ENCODE results near the gene TLE3.

Gene TLE3

DNA sequence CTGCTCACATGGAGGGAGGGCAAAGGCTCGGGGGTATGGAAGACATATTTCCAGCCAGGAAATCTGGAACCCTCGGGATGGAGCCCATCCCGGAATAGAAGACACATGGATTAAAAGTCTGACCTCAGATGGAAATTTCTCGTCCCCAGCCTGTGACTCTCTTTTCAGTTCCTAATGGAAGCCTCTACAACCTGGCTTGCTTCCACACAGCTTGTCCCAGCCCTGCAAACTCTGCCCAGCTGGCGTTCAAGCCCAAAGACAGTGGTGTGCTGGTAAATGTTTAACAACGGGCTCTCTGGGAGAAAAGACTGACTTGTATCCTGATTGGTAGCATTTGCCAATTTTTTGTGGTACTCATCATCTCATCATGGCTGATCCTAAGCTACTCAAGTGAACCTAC is 35.6 kb upstream of the TLE3 start:
- Histone ChIP-seq H3K9me3 (ENCODE audit: control insufficient read depth, insufficient read depth, low read length) (no peaks in the 10 kb centered on the region), H3K36me3 (ENCODE audit: insufficient read depth, low read length) (no peaks in the 10 kb centered on the region), H3K4me1 (ENCODE audit: insufficient read depth, low read length) (no peaks in the 10 kb centered on the region), H3K9ac (ENCODE audit: low read depth, low read length) (no peak overlapping the region)

DNA sequence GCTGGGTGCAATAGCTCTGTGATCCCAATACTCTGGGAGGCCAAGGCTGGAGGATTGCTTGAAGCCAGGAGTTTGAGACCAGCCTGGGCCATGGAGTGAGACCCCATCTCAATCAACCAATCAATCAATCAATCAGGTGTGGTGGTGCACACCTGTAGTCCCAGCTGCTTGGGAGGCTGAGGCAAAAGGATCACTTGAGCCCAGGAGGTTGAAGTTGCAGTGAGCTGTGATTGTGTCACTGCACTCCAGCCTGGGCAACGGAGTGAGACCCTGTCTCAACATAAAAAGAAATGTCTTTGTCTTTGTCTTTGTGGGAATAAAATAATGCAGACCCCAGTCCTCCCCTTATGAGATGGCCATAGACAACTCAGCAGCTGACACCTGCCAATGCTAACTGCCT is 34.9 kb upstream of the TLE3 start:
- H3K4me1 ChIP-seq (ENCODE audit: insufficient read depth, low read length), result no peaks in the 10 kb centered on the region
- no peaks in the 10 kb centered on the region for H3K9me3 ChIP-seq (ENCODE audit: control insufficient read depth, insufficient read depth, low read length)
- no peaks in the 10 kb centered on the region for H3K36me3 ChIP-seq (ENCODE audit: insufficient read depth, low read length)
- H3K9ac ChIP-seq (ENCODE audit: low read depth, low read length), result no peak overlapping the region

DNA sequence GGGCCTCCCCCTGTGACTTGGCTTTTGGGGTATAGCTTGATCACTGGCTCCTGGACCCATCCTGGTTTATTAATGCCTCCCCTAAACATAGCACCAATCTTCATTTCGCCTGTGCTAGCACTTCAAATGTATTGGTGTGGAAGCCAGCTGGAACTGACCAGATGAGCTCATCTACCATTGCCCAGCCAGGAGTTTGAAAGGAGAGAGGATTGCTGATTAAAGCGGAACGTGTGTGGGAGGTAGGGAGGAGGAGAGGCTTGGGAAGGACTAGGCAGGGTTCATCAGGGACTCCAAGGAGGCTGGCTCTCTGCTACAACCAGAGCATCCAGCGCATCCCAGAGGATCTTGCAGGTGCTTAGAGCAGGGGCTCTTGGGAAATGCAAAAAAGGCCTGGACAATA is 34.4 kb upstream of the TLE3 start:
- Histone ChIP-seq H3K9ac (ENCODE audit: low read depth, low read length) (no peak overlapping the region), H3K4me1 (ENCODE audit: insufficient read depth, low read length) (no peaks in the 10 kb centered on the region), H3K9me3 (ENCODE audit: control insufficient read depth, insufficient read depth, low read length) (no peaks in the 10 kb centered on the region), H3K36me3 (ENCODE audit: insufficient read depth, low read length) (no peaks in the 10 kb centered on the region)

DNA sequence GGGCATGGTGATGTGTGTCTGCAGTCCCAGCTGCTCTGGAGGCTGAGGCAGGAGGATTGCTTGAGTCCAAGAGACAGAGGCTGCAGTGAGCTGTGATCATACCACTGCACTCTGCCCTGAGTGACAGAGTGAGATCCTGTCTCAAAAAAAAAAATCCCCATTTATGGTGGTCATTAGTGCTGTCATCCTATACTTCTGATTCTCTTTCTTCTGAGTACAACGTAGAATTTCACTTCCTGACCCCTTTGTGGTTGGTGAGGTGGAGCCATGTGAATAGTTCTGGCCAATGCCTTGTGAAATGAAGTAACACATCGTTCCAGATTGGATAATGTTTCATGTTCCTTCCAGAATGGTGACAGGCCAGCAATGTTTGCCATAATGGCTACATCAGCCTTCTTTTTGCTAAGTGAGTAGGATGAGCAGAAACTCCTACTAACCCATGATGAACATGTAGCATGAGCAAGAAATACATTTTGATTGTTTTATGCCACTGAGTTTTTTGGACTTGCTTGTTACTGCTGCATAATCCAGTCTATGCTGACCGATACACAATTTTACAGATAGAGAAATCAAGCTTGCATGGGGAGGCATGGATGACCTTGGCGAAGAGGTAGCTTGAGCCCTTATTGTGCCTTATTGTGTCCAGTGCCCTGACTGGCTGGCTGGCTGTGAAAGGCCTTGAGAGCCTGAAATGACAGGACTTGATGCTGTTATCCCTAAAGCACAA is 30.9 kb upstream of the TLE3 start:
- Histone ChIP-seq H3K9ac (ENCODE audit: low read depth, low read length) (no peak overlapping the region), H3K9me3 (ENCODE audit: control insufficient read depth, insufficient read depth, low read length) (no peaks in the 10 kb centered on the region), H3K36me3 (ENCODE audit: insufficient read depth, low read length) (no peaks in the 10 kb centered on the region), H3K4me1 (ENCODE audit: insufficient read depth, low read length) (no peaks in the 10 kb centered on the region)

DNA sequence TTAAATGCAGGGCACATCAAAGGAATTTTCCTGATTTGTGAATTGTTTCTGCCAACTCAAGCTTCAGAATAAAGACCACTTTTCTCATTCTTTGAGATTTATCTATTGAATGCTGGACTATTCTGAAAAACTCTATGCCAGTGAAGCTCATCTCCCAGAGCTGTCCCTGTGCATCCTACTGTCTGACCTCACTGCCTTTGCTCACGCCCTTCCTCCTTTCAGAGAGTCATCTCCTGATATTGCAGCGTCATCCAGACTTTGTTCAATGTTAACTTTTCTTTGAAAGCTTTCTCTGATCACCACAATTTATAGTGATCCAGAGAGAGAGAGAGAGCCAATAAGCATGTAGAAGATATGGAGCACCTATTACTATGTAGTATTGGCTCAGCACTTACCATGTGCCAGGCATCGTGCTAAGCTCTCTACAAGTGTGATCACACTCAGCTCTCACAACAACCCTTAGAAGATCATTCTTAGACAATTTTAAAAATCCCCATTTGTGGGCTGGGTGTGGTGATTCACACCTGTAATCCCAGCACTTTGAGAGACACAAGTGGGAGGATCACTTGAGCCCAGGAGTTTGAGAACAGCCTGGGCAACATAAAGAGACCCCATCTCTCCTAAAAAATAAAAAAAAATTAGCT is 30.2 kb upstream of the TLE3 start:
- no peaks in the 10 kb centered on the region for H3K4me1 ChIP-seq (ENCODE audit: insufficient read depth, low read length)
- no peak overlapping the region for H3K9ac ChIP-seq (ENCODE audit: low read depth, low read length)
- no peaks in the 10 kb centered on the region for H3K36me3 ChIP-seq (ENCODE audit: insufficient read depth, low read length)
- no peaks in the 10 kb centered on the region for H3K9me3 ChIP-seq (ENCODE audit: control insufficient read depth, insufficient read depth, low read length)

DNA sequence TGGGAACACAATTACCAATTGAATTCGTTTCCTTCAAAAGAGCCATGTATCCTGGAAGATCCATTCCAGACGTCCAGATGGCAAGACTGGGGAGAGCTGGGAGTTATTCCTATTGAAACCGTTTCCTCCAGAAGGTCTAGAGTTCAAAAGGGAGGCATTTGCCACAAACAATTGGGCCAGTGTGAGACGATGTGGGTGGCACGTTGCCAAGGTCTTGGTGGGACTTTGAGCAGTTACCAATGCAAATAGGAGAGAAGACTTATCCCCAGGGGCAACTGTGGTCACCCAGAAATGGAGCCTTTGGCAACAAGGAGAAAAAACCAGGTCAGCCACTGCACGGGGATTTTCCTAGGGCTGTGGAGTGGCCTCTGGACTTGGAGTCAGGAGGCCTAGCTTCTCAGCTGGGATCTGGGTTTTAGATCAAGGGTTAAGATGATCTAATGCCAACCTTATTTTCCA is 29.6 kb upstream of the TLE3 start:
- H3K36me3 ChIP-seq (ENCODE audit: insufficient read depth, low read length), result no peaks in the 10 kb centered on the region
- H3K4me1 ChIP-seq (ENCODE audit: insufficient read depth, low read length), result no peaks in the 10 kb centered on the region

DNA sequence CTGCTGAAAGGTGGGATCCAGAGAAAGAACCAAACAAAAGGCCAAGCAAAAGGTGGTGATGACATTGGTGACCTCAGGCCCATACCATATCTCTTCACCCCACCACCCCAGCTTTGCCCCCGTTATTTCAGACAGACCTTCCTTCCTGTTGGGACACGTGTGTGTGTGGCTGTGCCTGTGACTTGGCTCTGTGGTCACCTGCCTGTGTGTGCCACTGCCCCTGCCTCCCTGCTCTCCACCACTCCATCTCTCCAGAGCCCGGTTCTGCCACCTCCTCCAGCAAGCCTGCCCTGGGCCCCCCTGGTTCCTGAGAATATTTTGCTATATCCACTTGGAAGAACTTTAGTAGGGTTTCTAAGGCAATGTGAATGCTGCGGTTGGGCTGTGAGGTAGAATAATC is 28.6 kb upstream of the TLE3 start:
- H3K9ac ChIP-seq (ENCODE audit: low read depth, low read length), result no peak overlapping the region
- H3K4me1 ChIP-seq (ENCODE audit: insufficient read depth, low read length), result no peaks in the 10 kb centered on the region
- no peaks in the 10 kb centered on the region for H3K9me3 ChIP-seq (ENCODE audit: control insufficient read depth, insufficient read depth, low read length)
- H3K36me3 ChIP-seq (ENCODE audit: insufficient read depth, low read length), result no peaks in the 10 kb centered on the region

More for the DNA sequence above, 29.6 kb upstream of the TLE3 start:
- Histone ChIP-seq H3K9me3 (ENCODE audit: control insufficient read depth, insufficient read depth, low read length) (no peaks in the 10 kb centered on the region), H3K9ac (ENCODE audit: low read depth, low read length) (no peak overlapping the region)

DNA sequence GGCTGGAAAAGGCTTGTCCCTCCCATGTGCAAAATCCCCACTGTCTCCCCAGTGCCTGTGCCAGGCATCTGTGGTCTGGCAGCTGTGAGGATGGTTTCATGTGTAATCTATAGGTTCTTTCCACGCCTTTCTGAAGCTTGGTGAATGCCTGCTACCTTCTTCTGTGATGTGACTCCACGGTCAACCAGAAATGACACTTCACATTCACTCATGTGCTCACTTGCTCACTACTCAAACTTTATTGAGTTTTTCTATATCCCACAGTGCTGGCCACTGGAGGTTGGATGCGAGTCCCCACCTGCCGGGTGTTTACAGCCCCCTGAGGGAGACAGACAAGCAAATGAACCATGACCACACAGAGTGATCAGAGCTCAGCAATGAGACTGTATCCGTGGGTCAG is 27.9 kb upstream of the TLE3 start:
- Histone ChIP-seq H3K9ac (ENCODE audit: low read depth, low read length) (no peak overlapping the region), H3K9me3 (ENCODE audit: control insufficient read depth, insufficient read depth, low read length) (no peaks in the 10 kb centered on the region), H3K4me1 (ENCODE audit: insufficient read depth, low read length) (no peaks in the 10 kb centered on the region; the same call in 1 of the 2 replicates), H3K36me3 (ENCODE audit: insufficient read depth, low read length) (no peaks in the 10 kb centered on the region)

DNA sequence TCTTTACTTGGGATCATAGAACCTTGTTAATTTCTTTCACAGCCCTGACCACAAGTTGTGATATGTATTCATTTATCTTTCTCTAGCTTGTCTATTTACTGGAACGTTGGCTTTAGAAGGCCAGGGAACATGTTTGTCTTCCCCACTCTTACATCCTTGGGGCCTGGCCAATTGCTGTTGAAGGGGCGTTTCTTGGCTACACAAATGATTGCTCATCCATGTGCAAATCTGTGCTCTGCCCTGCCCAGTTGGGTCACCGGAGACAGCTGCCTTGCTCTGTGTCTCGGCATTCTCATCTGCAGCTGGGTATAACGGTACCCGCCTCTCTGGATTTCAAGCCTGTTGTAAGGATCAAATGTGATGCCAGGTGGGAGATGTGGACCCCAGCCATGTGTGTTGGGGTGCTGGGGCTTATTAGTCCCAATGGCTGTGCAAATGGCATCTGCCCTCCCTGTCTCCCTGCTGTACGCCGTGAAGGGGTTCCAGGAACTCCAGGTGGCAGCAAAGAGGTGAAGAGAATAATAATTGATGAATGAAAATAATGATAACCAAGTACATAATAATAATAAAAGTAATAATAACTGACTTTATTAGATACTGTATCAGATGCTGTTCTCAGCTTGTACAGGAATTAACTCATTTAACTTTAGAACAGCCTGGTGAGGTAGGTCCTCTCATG is 24.0 kb upstream of the TLE3 start:
- Histone ChIP-seq H3K9me3 (ENCODE audit: control insufficient read depth, insufficient read depth, low read length) (no peaks in the 10 kb centered on the region), H3K4me1 (ENCODE audit: insufficient read depth, low read length) (no peaks in the 10 kb centered on the region; the same call in 1 of the 2 replicates)

DNA sequence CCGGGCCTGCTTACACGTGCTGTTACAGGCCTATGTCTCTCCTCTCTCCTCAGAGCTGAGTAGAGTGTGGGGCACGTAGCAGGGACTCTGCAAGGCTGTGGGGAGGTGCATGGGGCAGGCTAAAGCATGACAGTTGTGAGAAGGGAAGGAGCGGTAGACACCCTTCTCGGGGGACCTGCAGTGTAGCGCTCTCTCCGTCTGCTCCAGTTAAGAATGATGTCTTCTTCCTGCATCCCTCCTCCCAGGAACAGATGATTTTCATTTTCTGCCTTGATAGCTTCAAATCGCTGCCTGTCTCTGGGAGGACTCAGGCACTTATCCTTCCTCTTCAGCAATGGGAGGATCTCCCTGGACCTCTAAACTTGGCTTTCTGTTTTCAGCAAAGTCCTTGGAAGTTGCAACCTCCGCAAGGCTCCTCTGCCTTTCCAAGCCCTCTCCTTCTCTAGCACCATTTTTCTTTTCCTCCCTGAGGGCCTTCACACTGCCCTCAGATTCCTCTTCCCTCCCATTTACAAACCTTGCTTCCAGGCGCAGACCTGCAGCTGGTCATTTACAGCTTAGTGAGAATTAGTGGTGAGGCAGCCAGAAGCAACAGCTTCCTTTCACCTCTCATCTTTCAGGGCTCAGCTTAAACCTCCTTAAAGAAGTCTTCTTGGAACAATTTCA is 23.4 kb upstream of the TLE3 start:
- Histone ChIP-seq H3K4me1 (ENCODE audit: insufficient read depth, low read length) (no peaks in the 10 kb centered on the region; the same call in 1 of the 2 replicates), H3K36me3 (ENCODE audit: insufficient read depth, low read length) (no peaks in the 10 kb centered on the region), H3K9ac (ENCODE audit: low read depth, low read length) (no peak overlapping the region), H3K9me3 (ENCODE audit: control insufficient read depth, insufficient read depth, low read length) (no peaks in the 10 kb centered on the region)

More for the DNA sequence above, 24.0 kb upstream of the TLE3 start:
- Histone ChIP-seq H3K9ac (ENCODE audit: low read depth, low read length) (no peak overlapping the region), H3K36me3 (ENCODE audit: insufficient read depth, low read length) (no peaks in the 10 kb centered on the region)

DNA sequence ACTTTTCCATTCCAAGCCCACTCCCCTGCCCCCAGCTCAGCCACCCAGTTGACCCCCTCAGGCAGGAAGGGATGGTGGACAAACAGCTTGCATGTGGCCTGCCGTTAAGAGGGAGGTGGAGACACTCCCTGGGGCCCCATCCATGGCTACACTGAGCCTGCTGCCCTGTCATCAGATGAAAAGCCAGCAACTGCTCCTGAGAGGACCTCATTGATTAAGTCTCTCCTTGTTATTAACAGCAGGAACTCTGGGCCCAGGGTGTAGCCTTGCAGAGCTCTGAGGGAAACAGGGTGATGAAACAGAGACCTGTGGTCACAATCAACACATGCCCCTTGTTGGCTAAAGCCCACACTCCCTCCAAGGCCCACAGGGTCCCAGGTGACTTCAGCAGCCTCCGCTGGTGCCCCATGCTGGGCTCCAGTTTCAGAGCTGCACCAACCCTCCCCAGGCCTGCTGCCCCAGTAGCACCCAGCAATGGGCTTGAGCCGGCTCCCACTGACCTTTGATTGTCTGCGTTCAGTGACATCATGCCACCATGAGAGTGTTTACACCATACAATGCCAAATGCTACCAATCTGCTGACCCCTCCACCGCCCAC is 22.3 kb upstream of the TLE3 start:
- Histone ChIP-seq H3K4me1 (ENCODE audit: insufficient read depth, low read length) (no peaks in the 10 kb centered on the region; the same call in 1 of the 2 replicates), H3K36me3 (ENCODE audit: insufficient read depth, low read length) (no peaks in the 10 kb centered on the region), H3K9ac (ENCODE audit: low read depth, low read length) (no peak overlapping the region), H3K9me3 (ENCODE audit: control insufficient read depth, insufficient read depth, low read length) (no peaks in the 10 kb centered on the region)

DNA sequence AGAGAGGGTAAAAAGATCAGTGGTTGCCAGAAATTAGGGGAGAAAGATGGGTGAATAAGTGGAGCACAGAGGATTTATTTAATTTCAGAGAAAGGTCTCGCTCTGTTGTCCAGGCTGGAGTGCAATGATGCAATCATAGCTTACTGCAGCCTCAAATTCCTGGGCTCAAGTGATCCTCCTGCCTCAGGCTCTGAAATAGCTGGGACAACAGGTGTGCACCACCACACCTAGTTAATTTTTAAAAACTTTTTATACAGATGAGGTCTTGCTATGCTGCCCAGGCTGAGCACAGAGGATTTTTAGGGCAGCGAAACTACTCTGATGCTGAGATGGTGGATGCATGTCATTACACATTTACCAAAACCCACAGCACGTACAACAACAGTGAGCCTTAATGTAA is 20.9 kb upstream of the TLE3 start:
- H3K9me3 ChIP-seq (ENCODE audit: control insufficient read depth, insufficient read depth, low read length), result no peaks in the 10 kb centered on the region
- H3K9ac ChIP-seq (ENCODE audit: low read depth, low read length), result no peak overlapping the region
- peaks cover 5% of the 10 kb centered on the region for H3K4me1 ChIP-seq (ENCODE audit: insufficient read depth, low read length)
- no peaks in the 10 kb centered on the region for H3K36me3 ChIP-seq (ENCODE audit: insufficient read depth, low read length)

DNA sequence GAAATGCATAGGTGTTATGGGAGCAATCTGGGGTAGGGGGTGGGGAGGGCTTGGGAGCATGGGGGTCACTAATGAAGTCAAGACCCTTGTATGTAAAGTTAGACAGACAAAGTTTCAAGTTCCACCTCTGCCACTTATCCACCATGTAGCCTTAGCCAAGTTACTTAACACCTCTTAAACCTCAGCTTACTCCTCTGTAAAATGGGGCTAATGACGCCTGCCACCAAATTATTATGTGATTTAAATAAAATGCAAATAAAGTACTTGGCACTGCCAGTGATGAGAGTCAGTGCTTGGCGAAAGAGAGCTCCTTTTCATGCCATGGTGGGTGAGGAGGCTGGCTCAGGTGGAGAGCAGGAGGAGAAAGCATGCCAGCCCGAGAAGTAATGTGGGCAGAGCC is 18.6 kb upstream of the TLE3 start:
- Histone ChIP-seq H3K4me1 (ENCODE audit: insufficient read depth, low read length) (peaks cover 12% of the 10 kb centered on the region), H3K36me3 (ENCODE audit: insufficient read depth, low read length) (no peaks in the 10 kb centered on the region), H3K9me3 (ENCODE audit: control insufficient read depth, insufficient read depth, low read length) (no peaks in the 10 kb centered on the region), H3K9ac (ENCODE audit: low read depth, low read length) (no peak overlapping the region)

DNA sequence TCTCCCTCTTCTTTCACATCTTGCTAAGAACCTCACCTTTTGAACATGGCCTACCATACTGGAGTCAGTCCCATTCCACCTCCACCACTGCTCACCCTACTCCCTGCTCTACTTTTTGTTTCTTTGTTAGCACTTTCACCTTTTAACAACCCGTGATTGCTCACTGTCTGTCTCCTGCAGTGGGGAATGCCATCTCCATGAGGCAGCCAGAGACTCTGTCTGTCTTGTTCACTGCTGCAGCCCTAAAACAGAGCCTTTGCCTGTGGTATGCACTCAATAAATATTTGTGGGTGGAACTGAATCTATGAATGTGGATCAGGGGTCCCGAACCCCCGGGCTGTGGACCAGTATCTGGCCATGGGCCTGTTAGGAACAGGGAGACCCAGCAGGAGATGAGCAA is 16.5 kb upstream of the TLE3 start:
- Histone ChIP-seq H3K4me1 (ENCODE audit: insufficient read depth, low read length) (peaks cover 20% of the 10 kb centered on the region), H3K9me3 (ENCODE audit: control insufficient read depth, insufficient read depth, low read length) (no peaks in the 10 kb centered on the region), H3K36me3 (ENCODE audit: insufficient read depth, low read length) (no peaks in the 10 kb centered on the region), H3K9ac (ENCODE audit: low read depth, low read length) (no peak overlapping the region)
